ENCODE data around the gene PRX. TPM values are rescaled to one million over a fixed set of nuclear protein-coding genes. Genes with fewer than 3 reads are reported as not detected.

Gene PRX
- total and polyA plus RNA-seq, 2 of the 13 experiments (the other 11 are each of a cell fraction or from before 2014, with no cell fraction given): 0.66 TPM

DNA sequence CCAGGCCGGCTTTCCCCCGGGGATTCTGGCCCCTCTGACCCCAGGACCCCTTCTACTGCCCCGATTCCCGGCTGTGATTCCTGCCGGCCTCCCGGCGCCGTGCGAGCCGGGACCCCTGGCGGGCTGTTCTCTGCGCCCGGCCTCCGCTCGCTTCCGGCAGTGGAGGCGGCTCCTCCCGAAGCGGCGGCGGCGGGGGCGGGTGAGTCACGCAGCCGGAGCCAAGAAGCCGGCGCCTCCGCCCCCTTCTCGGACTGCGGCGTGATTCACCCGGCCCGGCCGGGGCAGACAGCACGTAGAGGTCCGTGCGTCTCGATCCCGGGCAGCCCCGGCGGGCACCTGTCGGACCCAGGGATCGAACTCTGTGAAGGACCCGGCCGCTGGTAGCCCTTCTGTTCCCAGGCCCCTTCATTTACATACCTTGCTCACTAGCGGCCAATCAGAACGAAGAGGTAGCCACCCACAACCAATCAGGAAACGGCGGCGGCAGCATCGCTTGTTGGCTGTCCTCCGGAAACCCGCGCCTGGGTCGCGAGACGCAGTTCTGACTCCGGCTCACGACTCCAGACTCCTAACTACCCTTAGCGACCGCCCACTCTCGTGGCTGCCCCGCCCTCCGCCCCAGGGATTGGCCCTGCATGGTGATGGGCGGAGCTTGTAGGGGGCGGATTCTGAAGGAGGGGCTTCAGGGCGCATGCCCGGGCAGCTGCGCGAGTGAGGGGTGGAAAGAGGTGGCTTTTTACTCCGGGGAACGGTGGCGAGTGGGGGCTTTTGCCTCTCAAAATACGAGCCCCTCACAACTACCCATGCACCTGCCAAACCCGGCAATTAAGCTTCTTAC, 12.5 kb upstream of the PRX start, which contains the start of gene SERTAD1 (continued):
- peak; percentile 7; the same call in 1 of the 2 replicates for TF ChIP-seq ZNF788 (CRISPR knock-in tag; IDR thresholded peaks at IDR 0.05; ENCODE audit: borderline replicate concordance)
- TF ChIP-seq SMARCE1 (IDR thresholded peaks at IDR 0.05; ENCODE audit: borderline replicate concordance): no peak
- no peak for TF ChIP-seq PHB2 (IDR thresholded peaks at IDR 0.05; ENCODE audit: partially characterized antibody)
- TF ChIP-seq PCBP1 (IDR thresholded peaks at IDR 0.05; ENCODE audit: borderline replicate concordance, low read depth, low read length): no peak
- TF ChIP-seq HDAC1 (CRISPR knock-in tag; IDR thresholded peaks at IDR 0.05): peak; percentile 11; the same call in 1 of the 2 replicates
- TF ChIP-seq ZSCAN31 (CRISPR knock-in tag; IDR thresholded peaks at IDR 0.05; ENCODE audit: low read depth): peak; percentile 91
- no peak; the same call in 1 of the 2 replicates for TF ChIP-seq ZNF652 (CRISPR knock-in tag; IDR thresholded peaks at IDR 0.05; ENCODE audit: borderline replicate concordance, low read depth)
- TF ChIP-seq, protein P1, sequence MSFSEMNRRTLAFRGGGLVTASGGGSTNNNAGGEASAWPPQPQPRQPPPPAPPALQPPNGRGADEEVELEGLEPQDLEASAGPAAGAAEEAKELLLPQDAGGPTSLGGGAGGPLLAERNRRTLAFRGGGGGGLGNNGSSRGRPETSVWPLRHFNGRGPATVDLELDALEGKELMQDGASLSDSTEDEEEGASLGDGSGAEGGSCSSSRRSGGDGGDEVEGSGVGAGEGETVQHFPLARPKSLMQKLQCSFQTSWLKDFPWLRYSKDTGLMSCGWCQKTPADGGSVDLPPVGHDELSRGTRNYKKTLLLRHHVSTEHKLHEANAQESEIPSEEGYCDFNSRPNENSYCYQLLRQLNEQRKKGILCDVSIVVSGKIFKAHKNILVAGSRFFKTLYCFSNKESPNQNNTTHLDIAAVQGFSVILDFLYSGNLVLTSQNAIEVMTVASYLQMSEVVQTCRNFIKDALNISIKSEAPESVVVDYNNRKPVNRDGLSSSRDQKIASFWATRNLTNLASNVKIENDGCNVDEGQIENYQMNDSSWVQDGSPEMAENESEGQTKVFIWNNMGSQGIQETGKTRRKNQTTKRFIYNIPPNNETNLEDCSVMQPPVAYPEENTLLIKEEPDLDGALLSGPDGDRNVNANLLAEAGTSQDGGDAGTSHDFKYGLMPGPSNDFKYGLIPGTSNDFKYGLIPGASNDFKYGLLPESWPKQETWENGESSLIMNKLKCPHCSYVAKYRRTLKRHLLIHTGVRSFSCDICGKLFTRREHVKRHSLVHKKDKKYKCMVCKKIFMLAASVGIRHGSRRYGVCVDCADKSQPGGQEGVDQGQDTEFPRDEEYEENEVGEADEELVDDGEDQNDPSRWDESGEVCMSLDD (CRISPR knock-in tag; IDR thresholded peaks at IDR 0.05; ENCODE audit: borderline replicate concordance): no peak
- TF ChIP-seq, protein P2, sequence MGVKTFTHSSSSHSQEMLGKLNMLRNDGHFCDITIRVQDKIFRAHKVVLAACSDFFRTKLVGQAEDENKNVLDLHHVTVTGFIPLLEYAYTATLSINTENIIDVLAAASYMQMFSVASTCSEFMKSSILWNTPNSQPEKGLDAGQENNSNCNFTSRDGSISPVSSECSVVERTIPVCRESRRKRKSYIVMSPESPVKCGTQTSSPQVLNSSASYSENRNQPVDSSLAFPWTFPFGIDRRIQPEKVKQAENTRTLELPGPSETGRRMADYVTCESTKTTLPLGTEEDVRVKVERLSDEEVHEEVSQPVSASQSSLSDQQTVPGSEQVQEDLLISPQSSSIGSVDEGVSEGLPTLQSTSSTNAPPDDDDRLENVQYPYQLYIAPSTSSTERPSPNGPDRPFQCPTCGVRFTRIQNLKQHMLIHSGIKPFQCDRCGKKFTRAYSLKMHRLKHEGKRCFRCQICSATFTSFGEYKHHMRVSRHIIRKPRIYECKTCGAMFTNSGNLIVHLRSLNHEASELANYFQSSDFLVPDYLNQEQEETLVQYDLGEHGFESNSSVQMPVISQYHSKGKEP (CRISPR knock-in tag; IDR thresholded peaks at IDR 0.05): no peak
- TF ChIP-seq, protein P3, sequence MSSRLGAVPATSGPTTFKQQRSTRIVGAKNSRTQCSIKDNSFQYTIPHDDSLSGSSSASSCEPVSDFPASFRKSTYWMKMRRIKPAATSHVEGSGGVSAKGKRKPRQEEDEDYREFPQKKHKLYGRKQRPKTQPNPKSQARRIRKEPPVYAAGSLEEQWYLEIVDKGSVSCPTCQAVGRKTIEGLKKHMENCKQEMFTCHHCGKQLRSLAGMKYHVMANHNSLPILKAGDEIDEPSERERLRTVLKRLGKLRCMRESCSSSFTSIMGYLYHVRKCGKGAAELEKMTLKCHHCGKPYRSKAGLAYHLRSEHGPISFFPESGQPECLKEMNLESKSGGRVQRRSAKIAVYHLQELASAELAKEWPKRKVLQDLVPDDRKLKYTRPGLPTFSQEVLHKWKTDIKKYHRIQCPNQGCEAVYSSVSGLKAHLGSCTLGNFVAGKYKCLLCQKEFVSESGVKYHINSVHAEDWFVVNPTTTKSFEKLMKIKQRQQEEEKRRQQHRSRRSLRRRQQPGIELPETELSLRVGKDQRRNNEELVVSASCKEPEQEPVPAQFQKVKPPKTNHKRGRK (CRISPR knock-in tag; IDR thresholded peaks at IDR 0.05): no peak
- TF ChIP-seq ZNF777 (CRISPR knock-in tag; IDR thresholded peaks at IDR 0.05): no peak; the same call in 1 of the 2 replicates
- TF ChIP-seq ZZZ3 (CRISPR knock-in tag; IDR thresholded peaks at IDR 0.05; ENCODE audit: borderline replicate concordance): 0 out of 2 replicates have a peak, but pooled peaks have one; percentile 49
- TF ChIP-seq MYC (CRISPR knock-in tag; IDR thresholded peaks at IDR 0.05; ENCODE audit: borderline replicate concordance): no peak
- TF ChIP-seq U2AF1 (optimal IDR thresholded peaks at IDR 0.05; ENCODE audit: low read depth, low read length): peak; percentile 35
- no peak for TF ChIP-seq HNRNPK (IDR thresholded peaks at IDR 0.05; ENCODE audit: low read depth, low read length, poor library complexity, severe bottlenecking)
- peak; percentile 19; the same call in 1 of the 2 replicates for TF ChIP-seq ZNF678 (CRISPR knock-in tag; IDR thresholded peaks at IDR 0.05)
- peak; percentile 16; the same call in 1 of the 2 replicates for TF ChIP-seq ZNF224 (CRISPR knock-in tag; IDR thresholded peaks at IDR 0.05)
- TF ChIP-seq SMAD3 (CRISPR knock-in tag; IDR thresholded peaks at IDR 0.05): no peak; the same call in 1 of the 2 replicates
- TF ChIP-seq GATA4 (IDR thresholded peaks at IDR 0.05; ENCODE audit: borderline replicate concordance, low read depth): peak; percentile 90; the same call in 1 of the 2 replicates
- TF ChIP-seq, protein P4, sequence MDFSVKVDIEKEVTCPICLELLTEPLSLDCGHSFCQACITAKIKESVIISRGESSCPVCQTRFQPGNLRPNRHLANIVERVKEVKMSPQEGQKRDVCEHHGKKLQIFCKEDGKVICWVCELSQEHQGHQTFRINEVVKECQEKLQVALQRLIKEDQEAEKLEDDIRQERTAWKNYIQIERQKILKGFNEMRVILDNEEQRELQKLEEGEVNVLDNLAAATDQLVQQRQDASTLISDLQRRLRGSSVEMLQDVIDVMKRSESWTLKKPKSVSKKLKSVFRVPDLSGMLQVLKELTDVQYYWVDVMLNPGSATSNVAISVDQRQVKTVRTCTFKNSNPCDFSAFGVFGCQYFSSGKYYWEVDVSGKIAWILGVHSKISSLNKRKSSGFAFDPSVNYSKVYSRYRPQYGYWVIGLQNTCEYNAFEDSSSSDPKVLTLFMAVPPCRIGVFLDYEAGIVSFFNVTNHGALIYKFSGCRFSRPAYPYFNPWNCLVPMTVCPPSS (IDR thresholded peaks at IDR 0.05): no peak

Data from HepG2 (cell line).